HG03460 (cell line): ENCODE measurements around the gene YAP1.

Experiments
- ATAC-seq: cut with Tn5 transposase; IDR thresholded peaks from one replicate; pipeline ENCODE4 v1.9.1; 2021; ENCODE audit not compliant: unreplicated experiment

The YAP1 gene

GRCh38 chr11:102116453-102117205 lies 6.4 kb downstream of the YAP1 start:
- no peak for ATAC-seq

GRCh38 chr11:102117472-102118113 lies 7.3 kb downstream of the YAP1 start:
- ATAC-seq: no peak

- ATAC-seq: no peak
These were observed 8.7 kb downstream of the YAP1 start for GRCh38 chr11:102118937-102119336.

GRCh38 chr11:102119997-102120396 lies 9.8 kb downstream of the YAP1 start:
- no peak for ATAC-seq

GRCh38 chr11:102120437-102120973 lies 10.3 kb downstream of the YAP1 start:
- no peak for ATAC-seq

- no peak for ATAC-seq
These were observed 11.1 kb downstream of the YAP1 start for GRCh38 chr11:102121329-102121728.

GRCh38 chr11:102134597-102134996 lies 24.4 kb downstream of the YAP1 start:
- ATAC-seq: no peak

- no peak for ATAC-seq
These were observed 25.0 kb downstream of the YAP1 start for GRCh38 chr11:102135256-102135655.

GRCh38 chr11:102138223-102138622 lies 28.0 kb downstream of the YAP1 start:
- ATAC-seq: no peak

GRCh38 chr11:102138670-102139069 lies 28.4 kb downstream of the YAP1 start:
- no peak for ATAC-seq

GRCh38 chr11:102139081-102139498 lies 28.8 kb downstream of the YAP1 start:
- ATAC-seq: no peak

GRCh38 chr11:102142333-102142732 lies 32.1 kb downstream of the YAP1 start:
- ATAC-seq: no peak

- no peak for ATAC-seq
These were observed 33.6 kb downstream of the YAP1 start for GRCh38 chr11:102143867-102144266.

- ATAC-seq: no peak
These were observed 34.4 kb downstream of the YAP1 start for GRCh38 chr11:102144357-102145355.

GRCh38 chr11:102147015-102147414 lies 36.8 kb downstream of the YAP1 start:
- no peak for ATAC-seq

- no peak for ATAC-seq
These were observed 37.4 kb downstream of the YAP1 start for GRCh38 chr11:102147632-102148031.

- ATAC-seq: no peak
These were observed 37.8 kb downstream of the YAP1 start for GRCh38 chr11:102148059-102148458.

GRCh38 chr11:102151784-102152525 lies 41.7 kb downstream of the YAP1 start:
- ATAC-seq: no peak

- ATAC-seq: no peak
These were observed 42.8 kb downstream of the YAP1 start for GRCh38 chr11:102153082-102153481.

- no peak for ATAC-seq
These were observed 44.6 kb downstream of the YAP1 start for GRCh38 chr11:102154806-102155205.
